GM13976 (cell line): ENCODE results near the gene NEDD9.

Experiments used
- DNase-seq: peaks from one replicate; pipeline ENCODE4 v3.0.0; 2012; ENCODE audit warnings: low spot score
- CTCF ChIP-seq: IDR thresholded peaks from 2 replicates; pipeline ENCODE4 v1.5.1; 2012; ENCODE audit warnings: borderline replicate concordance, mild to moderate bottlenecking; ENCODE audit not compliant: insufficient read depth; ENCODE audit errors: extremely low read depth, missing control alignments, control extremely low read depth
- in situ Hi-C: fragments of 300-500 bp; cut with MboI; formaldehyde crosslinking; loops from one replicate; pipeline ENCODE4 v1.12.0; 2022; ENCODE audit warnings: low sequenced_read_pairs, mixed read lengths, inconsistent platforms; ENCODE audit not compliant: unreplicated experiment

Gene NEDD9

GRCh38 chr6:11151488-11151887, 81.0 kb downstream of the NEDD9 start:
- DNase-seq, result no peak
- TF ChIP-seq CTCF, result no peak
- in situ Hi-C loops, result no loop called here

DNA sequence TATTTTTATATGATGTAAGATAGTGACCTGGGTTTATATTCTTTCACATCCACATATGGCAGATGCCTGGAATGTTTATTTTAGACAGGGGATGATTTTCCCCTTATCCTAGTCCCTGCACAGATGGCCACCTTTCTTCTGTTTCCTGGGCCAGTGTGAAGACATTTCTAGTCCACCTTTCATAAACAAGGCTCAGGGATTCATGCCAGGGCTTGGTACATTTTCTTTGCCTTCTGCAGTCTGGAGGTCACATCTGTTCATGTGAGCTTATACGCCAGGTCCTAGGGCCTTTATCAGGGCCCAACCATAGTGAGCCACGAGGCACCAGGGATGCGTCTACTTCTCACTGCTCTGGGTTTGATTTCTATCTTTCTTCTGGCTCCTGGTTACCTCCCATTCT, 82.9 kb downstream of the NEDD9 start:
- DNase-seq, result no peak
- no peak for TF ChIP-seq CTCF
- in situ Hi-C loops, result loop anchor here (10.0 kb wide), 1 partner anchor 425 kb away; no protein-coding TSS in a partner anchor

GRCh38 chr6:11146117-11146826, 86.2 kb downstream of the NEDD9 start:
- no peak for TF ChIP-seq CTCF
- no peak for DNase-seq
- in situ Hi-C loops, result loop anchor here (10.0 kb wide), 1 partner anchor 429 kb away; no protein-coding TSS in a partner anchor

- peak; percentile 94 for TF ChIP-seq CTCF
- peak; percentile 82 for DNase-seq
- in situ Hi-C loops, result loop anchor here (5.0 to 10.0 kb wide), 2 partner anchors 353 to 430 kb away; no protein-coding TSS in a partner anchor
Measured at GRCh38 chr6:11144393-11144851, 88.0 kb downstream of the NEDD9 start.

DNA sequence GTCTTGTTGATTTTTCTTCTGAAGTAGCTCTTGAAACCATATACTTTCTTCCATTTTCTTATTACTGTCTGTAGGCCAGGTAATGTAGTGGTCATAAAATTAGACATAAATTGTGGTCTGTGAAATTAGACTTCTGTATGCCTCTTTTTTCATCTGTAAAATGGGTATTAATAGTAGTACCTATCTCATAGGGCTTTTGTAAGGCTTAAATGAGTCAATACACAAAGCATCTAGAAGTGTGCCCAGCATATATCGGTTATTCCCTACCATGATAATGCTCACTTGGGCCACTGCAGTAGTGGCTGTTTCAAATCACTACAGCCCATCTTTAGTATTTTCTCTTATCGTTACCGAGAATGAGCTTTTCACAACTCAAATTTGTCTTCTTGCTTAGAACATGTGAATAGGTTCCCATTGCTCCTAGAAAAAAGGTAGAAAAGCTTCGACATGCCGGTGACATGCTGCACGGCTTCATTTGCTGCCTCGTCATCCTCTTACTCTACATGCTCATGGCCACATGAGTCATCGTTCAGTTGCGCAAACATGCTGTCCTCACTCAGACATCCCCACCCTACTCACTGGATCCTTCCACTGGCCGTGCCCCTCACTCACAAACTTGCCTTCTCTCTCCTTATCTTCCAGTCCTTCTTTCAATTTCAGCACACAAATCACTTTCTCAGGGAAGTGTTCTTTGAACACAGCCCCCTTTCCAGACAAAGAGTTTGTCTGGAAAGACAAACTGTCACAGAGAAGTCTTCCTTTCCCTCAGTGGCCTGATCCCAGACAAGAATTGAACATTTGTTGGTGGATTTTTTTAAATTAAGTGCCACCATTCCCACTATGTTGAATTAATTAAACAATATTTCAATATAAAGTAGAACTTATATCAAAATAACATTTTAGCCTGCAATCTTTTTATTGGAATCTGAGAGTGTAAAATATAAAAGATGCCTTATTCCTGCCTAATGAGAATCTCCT, 88.8 kb downstream of the NEDD9 start:
- no peak for DNase-seq
- no peak for TF ChIP-seq CTCF
- in situ Hi-C loops, result loop anchor here (5.0 to 10.0 kb wide), 2 partner anchors 354 to 431 kb away; no protein-coding TSS in a partner anchor

DNA sequence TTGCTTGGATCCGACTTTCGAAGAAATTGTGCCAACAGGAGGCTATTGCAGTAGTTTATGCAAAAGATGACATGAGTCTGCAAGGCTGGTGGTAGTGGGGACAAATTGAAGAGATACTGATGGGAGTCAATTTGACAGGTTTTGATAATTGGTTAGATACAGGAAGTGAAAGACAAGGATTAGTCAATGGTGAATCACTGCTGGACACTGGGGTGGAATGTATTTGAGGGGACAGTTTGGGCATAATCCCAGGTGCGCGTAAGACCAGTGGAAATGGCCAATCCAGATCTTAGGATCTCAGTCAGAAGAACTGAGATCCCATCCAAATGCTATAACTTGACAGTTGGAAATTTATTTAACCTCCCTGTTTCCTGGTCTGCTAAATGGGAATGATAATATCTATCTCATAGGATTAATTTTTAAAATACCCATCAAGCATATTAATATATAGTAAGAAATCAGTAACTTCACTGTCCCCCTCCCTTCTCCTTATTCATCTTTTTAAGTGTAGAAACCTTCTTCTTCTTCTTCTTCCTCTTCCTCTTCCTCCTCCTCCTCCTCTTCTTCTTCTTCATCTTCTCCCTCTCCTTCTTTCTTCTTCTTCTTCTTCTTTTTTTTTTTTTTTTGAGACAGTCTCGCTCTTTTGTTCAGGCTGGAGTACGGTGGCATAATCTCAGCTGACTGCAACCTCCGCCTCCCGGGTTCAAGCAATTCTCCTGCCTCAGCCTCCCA, 90.0 kb downstream of the NEDD9 start:
- TF ChIP-seq CTCF, result no peak
- DNase-seq, result no peak
- in situ Hi-C loops, result loop anchor here (5.0 to 10.0 kb wide), 2 partner anchors 355 to 432 kb away; no protein-coding TSS in a partner anchor
